Tibial nerve (tissue), 4 donors: ENCODE measurements around the gene CDK19. TPM values are rescaled to one million over a fixed set of nuclear protein-coding genes. Genes with fewer than 3 reads are reported as not detected.

Source experiments
- DNase-seq, 2 donors: peaks; one replicate each; pipeline ENCODE4 v3.0.0-alpha.2; 2019; ENCODE audit warnings: low spot score in 2 of 2
- H3K27ac ChIP-seq, 4 donors: fragments of 200-600 bp; sonication (generic) in 3 of 4; one replicate each; pipeline ENCODE4 v1.5.1; 2017 to 2019; ENCODE audit warnings: mild to moderate bottlenecking in 1 of 4
- H3K27me3 ChIP-seq, 2 donors: fragments of 200-600 bp; sonication (generic) in 1 of 2; one replicate each; pipeline versions ENCODE4 v1.5.1 to v1.6.0; 2017 to 2019
- H3K36me3 ChIP-seq, 3 donors: fragments of 200-600 bp; sonication (generic); one replicate each; pipeline ENCODE4 v1.5.1; 2018 to 2019
- H3K4me1 ChIP-seq, 4 donors: fragments of 200-600 bp; sonication (generic) in 3 of 4; one replicate each; pipeline ENCODE4 v1.5.1; 2017 to 2019
- H3K4me3 ChIP-seq, 4 donors: fragments of 200-600 bp; sonication (generic) in 3 of 4; one replicate each; pipeline ENCODE4 v1.5.1; 2017 to 2019; ENCODE audit warnings: mild to moderate bottlenecking in 1 of 4, moderate library complexity in 1 of 4
- H3K9me3 ChIP-seq, 4 donors: fragments of 200-600 bp; sonication (generic) in 3 of 4; one replicate each; pipeline ENCODE4 v1.5.1; 2017 to 2019
- EP300 ChIP-seq, 2 donors: sonication (generic); formaldehyde crosslinking; IDR thresholded peaks; one replicate each; pipeline ENCODE4 v1.6.1; 2017; ENCODE audit warnings: antibody characterized with exemption in 2 of 2, mild to moderate bottlenecking in 1 of 2
- POLR2A ChIP-seq, 2 donors: fragments of 450-650 bp; IDR thresholded peaks; one replicate each; pipeline ENCODE4 v1.6.1; 2017; ENCODE audit warnings: antibody characterized with exemption in 2 of 2, mild to moderate bottlenecking in 2 of 2, moderate library complexity in 2 of 2
- WGBS, 2 donors: methylation state at CpG; one replicate each; pipeline ENCODE4 v1.1.5; 2018; 5-methylcytosine and 5-hydroxymethylcytosine counted together
- total RNA-seq, 4 donors: library from RNA; depleted of rRNA; stranded (reverse); fragments of >200 nt; gene quantifications; one replicate each; pipeline ENCODE4 v1.1.0, GENCODE V29; 2016
- TF ChIP-seq, protein P1 (sequence below), 5 experiments: fragments of 200-600 bp in 3 of 5; fragments of 450-650 bp in 2 of 5; sonication (generic) in 3 of 5; IDR thresholded peaks; one replicate each; pipeline ENCODE4 v1.5.1; 2016 to 2019; ENCODE audit warnings: antibody characterized with exemption in 5 of 5, mild to moderate bottlenecking in 3 of 5, moderate library complexity in 2 of 5

CDK19 gene
- total RNA-seq, 4 donors from 2014 or later: 18.6 to 29.3 (median 24.3) TPM

DNA sequence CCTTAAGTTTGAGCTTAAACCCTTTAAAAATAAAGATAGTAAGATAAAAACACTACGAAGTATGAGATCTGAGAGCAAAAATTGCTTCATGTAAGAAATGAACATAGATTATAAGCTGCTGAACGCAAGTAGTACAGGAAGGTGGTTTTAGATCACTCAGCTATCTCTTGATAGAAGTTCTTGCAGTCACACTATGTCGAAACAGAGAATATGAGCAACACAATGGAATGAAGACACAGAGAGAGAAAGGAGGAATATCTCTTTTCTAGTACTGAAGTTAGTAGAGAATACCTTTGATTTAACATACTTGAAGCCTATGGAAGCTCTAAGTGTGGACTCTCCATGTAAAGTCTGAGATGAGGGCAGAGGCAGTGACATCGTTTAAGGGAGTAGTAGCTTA is 162.7 kb downstream of the CDK19 start:
- H3K4me3 ChIP-seq: no peak overlapping the region
- no peak overlapping the region for H3K27ac ChIP-seq
- no peaks in the 10 kb centered on the region for H3K9me3 ChIP-seq
- H3K4me1 ChIP-seq: peaks cover 0 to 12% (median 0%) of the 10 kb centered on the region in 4 donors
- no peaks in the 10 kb centered on the region for H3K36me3 ChIP-seq
- 96 to 97% methylated on average over 4 of the region's 4 CpGs for WGBS, 2 donors
- TF ChIP-seq POLR2A (IDR thresholded peaks at IDR 0.05) (no peak), EP300 (IDR thresholded peaks at IDR 0.05) (no peak)
- TF ChIP-seq, protein P1, sequence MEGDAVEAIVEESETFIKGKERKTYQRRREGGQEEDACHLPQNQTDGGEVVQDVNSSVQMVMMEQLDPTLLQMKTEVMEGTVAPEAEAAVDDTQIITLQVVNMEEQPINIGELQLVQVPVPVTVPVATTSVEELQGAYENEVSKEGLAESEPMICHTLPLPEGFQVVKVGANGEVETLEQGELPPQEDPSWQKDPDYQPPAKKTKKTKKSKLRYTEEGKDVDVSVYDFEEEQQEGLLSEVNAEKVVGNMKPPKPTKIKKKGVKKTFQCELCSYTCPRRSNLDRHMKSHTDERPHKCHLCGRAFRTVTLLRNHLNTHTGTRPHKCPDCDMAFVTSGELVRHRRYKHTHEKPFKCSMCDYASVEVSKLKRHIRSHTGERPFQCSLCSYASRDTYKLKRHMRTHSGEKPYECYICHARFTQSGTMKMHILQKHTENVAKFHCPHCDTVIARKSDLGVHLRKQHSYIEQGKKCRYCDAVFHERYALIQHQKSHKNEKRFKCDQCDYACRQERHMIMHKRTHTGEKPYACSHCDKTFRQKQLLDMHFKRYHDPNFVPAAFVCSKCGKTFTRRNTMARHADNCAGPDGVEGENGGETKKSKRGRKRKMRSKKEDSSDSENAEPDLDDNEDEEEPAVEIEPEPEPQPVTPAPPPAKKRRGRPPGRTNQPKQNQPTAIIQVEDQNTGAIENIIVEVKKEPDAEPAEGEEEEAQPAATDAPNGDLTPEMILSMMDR (IDR thresholded peaks at IDR 0.05): no peak
- H3K27me3 ChIP-seq: no peaks in the 10 kb centered on the region
- DNase-seq: no peak

- DNase-seq: no peak
- H3K27me3 ChIP-seq: no peaks in the 10 kb centered on the region
- peaks cover 0 to 13% (median 0%) of the 10 kb centered on the region in 3 donors for H3K36me3 ChIP-seq
- no peaks in the 10 kb centered on the region for H3K9me3 ChIP-seq
- peaks cover 0 to 7% (median 0%) of the 10 kb centered on the region in 4 donors for H3K4me1 ChIP-seq
- 89 to 93% methylated on average over 4 of the region's 4 CpGs for WGBS, 2 donors
- TF ChIP-seq POLR2A (IDR thresholded peaks at IDR 0.05) (no peak), EP300 (IDR thresholded peaks at IDR 0.05) (no peak)
- TF ChIP-seq, protein P1 (IDR thresholded peaks at IDR 0.05): no peak
- H3K27ac ChIP-seq: no peak overlapping the region
- no peak overlapping the region for H3K4me3 ChIP-seq
Observed at GRCh38 chr6:110650755-110651154, 164.5 kb downstream of the CDK19 start.

DNA sequence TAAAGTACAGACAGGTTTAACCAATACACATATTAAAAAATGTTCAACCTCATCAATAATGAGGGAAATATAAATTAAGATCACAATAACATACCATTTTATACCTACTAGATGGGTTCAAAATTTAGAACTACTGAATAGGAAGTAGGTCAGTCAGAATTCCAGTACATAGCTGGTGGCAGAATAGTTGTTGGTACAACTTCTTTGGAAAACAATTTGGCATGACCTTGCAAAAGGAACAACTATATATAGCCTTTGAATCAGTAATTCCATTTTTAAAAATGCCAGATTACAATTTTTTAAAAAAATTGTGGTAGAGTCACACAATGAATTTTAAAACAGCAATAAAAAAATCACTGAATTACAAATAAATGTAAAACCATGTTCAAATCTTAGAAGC is 165.6 kb downstream of the CDK19 start:
- H3K4me1 ChIP-seq: peaks cover 0 to 7% (median 0%) of the 10 kb centered on the region in 4 donors
- H3K36me3 ChIP-seq: peaks cover 0 to 19% (median 0%) of the 10 kb centered on the region in 3 donors
- H3K27ac ChIP-seq: no peak overlapping the region
- no peaks in the 10 kb centered on the region for H3K27me3 ChIP-seq
- no peak for DNase-seq
- H3K9me3 ChIP-seq: no peaks in the 10 kb centered on the region
- H3K4me3 ChIP-seq: no peak overlapping the region
- TF ChIP-seq, protein P1 (IDR thresholded peaks at IDR 0.05): no peak
- TF ChIP-seq EP300 (IDR thresholded peaks at IDR 0.05) (no peak), POLR2A (IDR thresholded peaks at IDR 0.05) (no peak)

DNA sequence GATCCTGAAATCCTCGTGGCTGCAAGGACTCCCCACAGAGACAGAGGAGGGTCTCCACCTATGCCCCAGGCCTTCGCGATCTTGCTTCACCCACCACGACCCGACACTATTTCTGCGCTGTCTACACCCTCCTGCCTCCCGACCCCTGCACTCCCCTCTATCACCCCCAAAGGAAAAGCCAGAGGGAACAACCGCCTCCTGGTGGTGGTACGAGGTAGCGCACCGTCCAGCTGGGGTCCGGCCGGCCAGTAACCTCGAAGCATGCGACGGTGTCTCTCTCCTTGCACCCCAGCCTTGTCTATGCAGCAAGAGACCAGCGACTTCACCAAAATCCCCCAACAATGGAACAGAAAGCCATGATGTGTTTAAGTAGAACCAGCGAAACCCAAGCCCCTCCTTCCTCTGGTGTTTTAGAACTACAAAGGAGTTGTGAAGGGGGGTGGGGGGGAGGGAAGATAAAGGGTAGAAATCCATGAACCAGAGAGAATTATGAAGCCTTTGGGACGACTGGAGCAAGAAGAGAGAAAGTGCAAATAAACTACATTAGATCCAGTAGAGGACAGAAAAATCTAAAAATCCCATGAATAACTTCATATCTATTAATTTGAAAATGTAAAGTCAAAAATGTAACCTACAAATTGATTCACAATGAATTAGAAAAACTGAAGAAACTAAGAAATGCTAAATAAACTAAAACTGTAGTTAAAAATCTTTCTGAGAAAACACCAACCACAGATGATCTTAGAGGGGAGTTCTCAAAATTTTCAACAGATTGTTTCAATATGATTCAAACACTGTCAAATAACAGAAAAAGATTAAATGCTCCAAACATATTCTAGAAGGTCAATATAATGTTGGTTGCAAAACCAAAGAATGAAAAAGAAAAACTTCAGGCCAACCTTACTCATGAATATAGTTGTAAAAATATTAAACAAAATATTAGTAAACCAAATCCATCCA is 168.0 kb downstream of the CDK19 start:
- DNase-seq: no peak
- WGBS, 2 donors: 73 to 79% methylated on average over 19 of the region's 19 CpGs
- Histone ChIP-seq H3K36me3 (peaks cover 0 to 19% (median 0%) of the 10 kb centered on the region in 3 donors), H3K4me3 (no peak overlapping the region), H3K4me1 (no peaks in the 10 kb centered on the region), H3K9me3 (no peaks in the 10 kb centered on the region), H3K27me3 (no peaks in the 10 kb centered on the region), H3K27ac (no peak overlapping the region)
- TF ChIP-seq, protein P1 (IDR thresholded peaks at IDR 0.05): peak in 4 of 5 experiments; percentile 6 to 32 (median 12)
- TF ChIP-seq EP300 (IDR thresholded peaks at IDR 0.05): no peak

DNA sequence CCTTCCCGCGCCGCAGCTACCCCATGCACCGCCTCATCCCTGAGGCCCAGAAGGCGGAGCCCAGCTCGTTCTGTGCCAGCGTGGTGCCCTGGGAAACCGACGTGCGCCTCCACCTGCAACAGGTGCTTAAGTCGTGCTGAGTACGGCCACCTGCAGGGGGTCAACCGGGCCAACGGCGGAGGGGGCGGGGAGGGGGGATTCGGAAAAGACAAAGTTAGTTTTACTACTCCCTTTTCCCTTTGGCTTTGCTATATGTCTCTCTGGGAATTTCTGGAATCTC is 168.9 kb downstream of the CDK19 start:
- Histone ChIP-seq H3K27me3 (no peaks in the 10 kb centered on the region), H3K4me1 (no peaks in the 10 kb centered on the region), H3K4me3 (no peak overlapping the region), H3K36me3 (peaks cover 0 to 19% (median 0%) of the 10 kb centered on the region in 3 donors), H3K9me3 (no peaks in the 10 kb centered on the region), H3K27ac (no peak overlapping the region)
- TF ChIP-seq, protein P1 (IDR thresholded peaks at IDR 0.05): no peak
- TF ChIP-seq POLR2A (IDR thresholded peaks at IDR 0.05): no peak
- no peak for TF ChIP-seq EP300 (IDR thresholded peaks at IDR 0.05)
- 80 to 81% methylated on average over 17 of the region's 17 CpGs for WGBS, 2 donors
- no peak for DNase-seq
